Body of pancreas (tissue), 4 donors: ENCODE results near the gene DNALI1. TPM values are rescaled to one million over a fixed set of nuclear protein-coding genes. Genes with fewer than 3 reads are reported as not detected.

ENCODE experiments used
- ATAC-seq: fragments of 150-250 bp; one replicate; pipeline ENCODE4 v1.9.1; 2016
- DNase-seq, 4 donors: peaks; one replicate each; pipeline ENCODE4 v3.0.0-alpha.2; 2019
- H3K27ac ChIP-seq, 4 donors: fragments of 200-600 bp; sonication (generic); 1 replicate in 3 of 4; 2 replicates in 1 of 4; pipeline versions ENCODE4 v1.5.1 to v1.6.1; 2016 to 2019; ENCODE audit warnings: mild to moderate bottlenecking in 1 of 4, mixed read lengths in 1 of 4, moderate library complexity in 1 of 4
- H3K27me3 ChIP-seq, 2 donors: fragments of 200-600 bp; sonication (generic); one replicate each; pipeline ENCODE4 v1.6.0; 2016; ENCODE audit warnings: mild to moderate bottlenecking in 1 of 2
- H3K36me3 ChIP-seq, 2 donors: fragments of 200-600 bp; sonication (generic); replicated peaks in 1 of 2; 2 replicates each; pipeline ENCODE4 v1.5.1; 2016; ENCODE audit warnings: low read depth in 2 of 2; ENCODE audit not compliant: insufficient read depth in 1 of 2
- H3K4me1 ChIP-seq: fragments of 200-600 bp; sonication (generic); one replicate; pipeline ENCODE4 v1.6.0; 2016
- H3K4me3 ChIP-seq, 2 donors: fragments of 200-600 bp; sonication (generic); 1 replicate in 1 of 2; 2 replicates in 1 of 2; pipeline ENCODE4 v1.5.1; 2016 to 2019
- H3K9me3 ChIP-seq, 3 donors: fragments of 200-600 bp; sonication (generic); 1 replicate in 2 of 3; 2 replicates in 1 of 3; pipeline ENCODE4 v1.5.1; 2016
- CTCF ChIP-seq, 7 experiments: fragments of 450-650 bp in 4 of 7; fragments of 200-600 bp in 3 of 7; sonication (generic) in 3 of 7; IDR thresholded peaks; one replicate each; pipeline ENCODE4 v1.5.1; 2016 to 2019; ENCODE audit warnings: antibody characterized with exemption in 7 of 7
- POLR2A ChIP-seq, 3 donors: fragments of 450-650 bp; IDR thresholded peaks; one replicate each; pipeline ENCODE4 v1.6.1; 2016; ENCODE audit warnings: antibody characterized with exemption in 3 of 3, mild to moderate bottlenecking in 2 of 3
- WGBS, 2 donors: methylation state at CpG; one replicate each; pipeline ENCODE4 v1.1.5; 2017; 5-methylcytosine and 5-hydroxymethylcytosine counted together
- intact Hi-C: fragments of 100-400 bp; cut with DNase I; formaldehyde crosslinking; loops from one replicate; pipeline ENCODE4 v1.15.1; 2023
- small RNA-seq: library from RNA; depleted of rRNA; stranded (forward); fragments of <200 nt; gene quantifications from one replicate; pipeline ENCODE3, GENCODE V24; 2016
- total RNA-seq, 2 donors: library from RNA; depleted of rRNA; stranded (reverse); fragments of >200 nt; gene quantifications; one replicate each; pipeline ENCODE4 v1.1.0, GENCODE V29; 2016

The DNALI1 gene
- total RNA-seq, 2 donors from 2014 or later, result 16.5 to 19.5 TPM

GRCh38 chr1:37616330-37616729 is 59.6 kb downstream of the DNALI1 start:
- Histone ChIP-seq H3K27me3 (peaks cover 0 to 4% of the 10 kb centered on the region in 2 donors), H3K4me3 (no peak overlapping the region), H3K36me3 (no peaks in the 10 kb centered on the region), H3K27ac (no peak overlapping the region), H3K4me1 (no peaks in the 10 kb centered on the region), H3K9me3 (no peaks in the 10 kb centered on the region)
- intact Hi-C loops, result no loop called here
- ATAC-seq, result no peak
- DNase-seq, result no peak
- TF ChIP-seq POLR2A (IDR thresholded peaks at IDR 0.05), result no peak
- TF ChIP-seq CTCF (IDR thresholded peaks at IDR 0.05), result no peak
- WGBS, 2 donors, result 52 to 62% methylated on average over 7 to 10 of the region's 14 CpGs

Small RNA genes within 50 kb of the gene (small RNA-seq; reads per million reads assigned to genes)
- not detected for gene AL034379.1

Other genes with a start within 250 kb of the DNALI1 start
- 10 to 100 TPM; 12.2 to 31.6 TPM for gene ZC3H12A, start 82.4 kb upstream of the DNALI1 start, total RNA-seq
- gene MEAF6, start 42.2 kb upstream of the DNALI1 start, total RNA-seq, result 10 to 100 TPM; 36.3 to 43.5 TPM
- 10 to 100 TPM in 1 of 2 donors, 1 to 10 TPM in 1; 7.0 to 33.9 TPM for gene SNIP1, start 2.6 kb upstream of the DNALI1 start, total RNA-seq
- 10 to 100 TPM; 22.8 to 33.0 TPM for gene GNL2, start 39.0 kb downstream of the DNALI1 start, total RNA-seq
- 1 to 10 TPM in 1 of 2 donors, under 1 TPM in 1; 0.66 to 1.0 TPM for gene RSPO1, start 78.0 kb downstream of the DNALI1 start, total RNA-seq
- not detected for gene CDCA8, start 135.6 kb downstream of the DNALI1 start, total RNA-seq
- gene EPHA10, start 208.2 kb downstream of the DNALI1 start, total RNA-seq, result 1 to 10 TPM; 1.6 to 2.0 TPM
- 1 to 10 TPM in 1 of 2 donors, under 1 TPM in 1; 0.99 to 6.2 TPM for gene MANEAL, start 236.9 kb downstream of the DNALI1 start, total RNA-seq